HL-60 (cell line): ENCODE measurements around the gene MTREX.

ENCODE experiments used
- DNase-seq, 2 experiments: peaks; one replicate each; pipeline ENCODE4 v3.0.0-alpha.2; 2010 to 2020; ENCODE audit warnings: low read depth in 1 of 2, low spot score in 1 of 2
- H3K27ac ChIP-seq: fragments of 250-450 bp; sonication (Bioruptor Pico); replicated peaks from 2 replicates; pipeline ENCODE4 v1.5.1; 2020; ENCODE audit warnings: mild to moderate bottlenecking, moderate library complexity
- H3K27me3 ChIP-seq: fragments of 250-450 bp; sonication (Bioruptor Pico); 2 replicates; pipeline ENCODE4 v1.5.1; 2021; ENCODE audit warnings: mild to moderate bottlenecking, moderate library complexity; ENCODE audit not compliant: insufficient read depth, poor library complexity, severe bottlenecking
- H3K4me3 ChIP-seq: replicated peaks from 2 replicates; pipeline ENCODE4 v1.5.1; 2011; ENCODE audit warnings: mild to moderate bottlenecking, control low read depth, low read length; ENCODE audit not compliant: insufficient read depth
- CTCF ChIP-seq: IDR thresholded peaks from one replicate; pipeline ENCODE4 v1.5.1; 2011; ENCODE audit warnings: low read length, control low read depth, inconsistent platforms; ENCODE audit not compliant: insufficient read depth
- GABPA ChIP-seq: IDR thresholded peaks from 2 replicates; pipeline ENCODE4 v1.6.1; 2012; ENCODE audit warnings: low read depth
- POLR2AphosphoS5 ChIP-seq: IDR thresholded peaks from 2 replicates; pipeline ENCODE4 v1.6.1; 2012; ENCODE audit warnings: low read depth
- REST ChIP-seq: IDR thresholded peaks from 2 replicates; pipeline ENCODE4 v1.6.1; 2012; ENCODE audit warnings: low read depth; ENCODE audit not compliant: insufficient replicate concordance
- SPI1 ChIP-seq: IDR thresholded peaks from 2 replicates; pipeline ENCODE4 v1.6.1; 2012; ENCODE audit warnings: low read depth, mild to moderate bottlenecking, borderline replicate concordance

The MTREX gene

GRCh38 chr5:55364537-55365055 lies 56.8 kb downstream of the MTREX start:
- no peak for TF ChIP-seq SPI1
- no peak for TF ChIP-seq REST
- TF ChIP-seq POLR2AphosphoS5 = no peak
- TF ChIP-seq GABPA = no peak
- no peak for TF ChIP-seq CTCF
- no peaks in the 10 kb centered on the region for H3K27me3 ChIP-seq
- no peak overlapping the region for H3K27ac ChIP-seq
- no peak overlapping the region for H3K4me3 ChIP-seq
- no peak for DNase-seq

- Histone ChIP-seq H3K27me3 (no peaks in the 10 kb centered on the region), H3K27ac (no peak overlapping the region), H3K4me3 (no peak overlapping the region)
- DNase-seq = no peak
- TF ChIP-seq POLR2AphosphoS5 (no peak), GABPA (no peak), CTCF (no peak), SPI1 (no peak), REST (no peak)
These were observed 62.6 kb downstream of the MTREX start for GRCh38 chr5:55370291-55370925.

- TF ChIP-seq POLR2AphosphoS5 (no peak), REST (no peak), SPI1 (no peak), GABPA (no peak), CTCF (no peak)
- no peaks in the 10 kb centered on the region for H3K27me3 ChIP-seq
- no peak overlapping the region for H3K27ac ChIP-seq
- no peak overlapping the region for H3K4me3 ChIP-seq
- no peak for DNase-seq
These were observed 63.4 kb downstream of the MTREX start for GRCh38 chr5:55371145-55371544.
